ENCODE measurements around the gene CCDC92. TPM values are rescaled to one million over a fixed set of nuclear protein-coding genes. Genes with fewer than 3 reads are reported as not detected.

CCDC92 gene
- polyA plus RNA-seq, 3 donors: 4.4 to 11.6 (median 5.5) TPM

- Histone ChIP-seq H3K27ac (ENCODE audit: low read depth in 1 of 2, low read length in 2 of 2) (no peak overlapping the region), H3K9ac (ENCODE audit: insufficient read depth, low read length, poor library complexity, severe bottlenecking) (no peak overlapping the region), H3K4me2 (replicated peaks; ENCODE audit: extremely low read depth, low read length, poor library complexity, severe bottlenecking) (peak overlapping the region; percentile 43), H3K4me3 (replicated peaks in 1 of 3; ENCODE audit: low read depth in 2 of 3, low read length in 3 of 3) (peak overlapping the region in 1 of 3 experiments; percentile 10), H2AFZ (ENCODE audit: insufficient read depth, low read depth, low read length, poor library complexity, severe bottlenecking) (peak overlapping the region; percentile 30), H3K4me1 (ENCODE audit: control insufficient read depth in 1 of 2, insufficient read depth in 2 of 2, low read length in 2 of 2) (peaks cover 21 to 28% of the 10 kb centered on the region in 2 donors), H3K9me3 (replicated peaks in 1 of 2; ENCODE audit: control insufficient read depth in 1 of 2, insufficient read depth in 1 of 2, low read length in 2 of 2) (no peaks in the 10 kb centered on the region), H4K20me1 (ENCODE audit: insufficient read depth, low read length) (no peaks in the 10 kb centered on the region), H3K79me2 (ENCODE audit: insufficient read depth, low read length) (no peaks in the 10 kb centered on the region), H3K36me3 (replicated peaks in 1 of 2; ENCODE audit: control insufficient read depth in 1 of 2, insufficient read depth in 2 of 2, low read length in 2 of 2) (peaks cover 9 to 22% of the 10 kb centered on the region in 2 donors), H3K27me3 (ENCODE audit: control insufficient read depth in 2 of 2, insufficient read depth in 2 of 2, low read length in 2 of 2) (no peaks in the 10 kb centered on the region)
- DNase-seq: no peak
- H3K36me3 Mint-ChIP-seq: peaks cover 16 to 28% of the 10 kb centered on the region in 2 donors
- TF ChIP-seq CTCF (IDR thresholded peaks at IDR 0.05): no peak
- H3K4me1 Mint-ChIP-seq: peaks cover 25% of the 10 kb centered on the region
- H3K9me3 Mint-ChIP-seq: no peaks in the 10 kb centered on the region
- peaks cover 0 to 2% (median 0%) of the 10 kb centered on the region in 3 donors for H3K27me3 Mint-ChIP-seq (ENCODE audit: low read depth in 3 of 3)
- intact Hi-C loops (cut with micrococcal nuclease): no loop called here
- H3K27ac Mint-ChIP-seq: peak overlapping the region in 2 of 7 donors; percentile 12 to 19
- 67% methylated on average over 6 of the region's 14 CpGs for WGBS (ENCODE audit: insufficient coverage)
- H3K4me3 Mint-ChIP-seq: peak overlapping the region in 1 of 2 donors; percentile 79
Measured at GRCh38 chr12:124006846-124007713, 34.4 kb upstream of the CCDC92 start.

GRCh38 chr12:124006085-124006845 lies 33.6 kb upstream of the CCDC92 start:
- Mint-ChIP-seq H3K36me3 (peaks cover 10 to 20% of the 10 kb centered on the region in 2 donors), H3K9me3 (no peaks in the 10 kb centered on the region), H3K4me3 (peak overlapping the region; percentile 14 to 79), H3K4me1 (peaks cover 25% of the 10 kb centered on the region), H3K27me3 (ENCODE audit: low read depth in 3 of 3) (peaks cover 0 to 2% (median 0%) of the 10 kb centered on the region in 3 donors), H3K27ac (peak overlapping the region in 4 of 7 donors; percentile 20 to 67 (median 55))
- Histone ChIP-seq H3K79me2 (ENCODE audit: insufficient read depth, low read length) (no peaks in the 10 kb centered on the region), H3K4me2 (replicated peaks; ENCODE audit: extremely low read depth, low read length, poor library complexity, severe bottlenecking) (peak overlapping the region; percentile 43), H3K27ac (ENCODE audit: low read depth in 1 of 2, low read length in 2 of 2) (peak overlapping the region in 1 of 2 donors; percentile 24), H3K4me1 (ENCODE audit: control insufficient read depth in 1 of 2, insufficient read depth in 2 of 2, low read length in 2 of 2) (peaks cover 21 to 28% of the 10 kb centered on the region in 2 donors), H3K9me3 (replicated peaks in 1 of 2; ENCODE audit: control insufficient read depth in 1 of 2, insufficient read depth in 1 of 2, low read length in 2 of 2) (no peaks in the 10 kb centered on the region), H3K4me3 (replicated peaks in 1 of 3; ENCODE audit: low read depth in 2 of 3, low read length in 3 of 3) (peak overlapping the region in 1 of 3 experiments; percentile 10), H4K20me1 (ENCODE audit: insufficient read depth, low read length) (no peaks in the 10 kb centered on the region), H3K9ac (ENCODE audit: insufficient read depth, low read length, poor library complexity, severe bottlenecking) (no peak overlapping the region), H3K27me3 (ENCODE audit: control insufficient read depth in 2 of 2, insufficient read depth in 2 of 2, low read length in 2 of 2) (no peaks in the 10 kb centered on the region), H3K36me3 (replicated peaks in 1 of 2; ENCODE audit: control insufficient read depth in 1 of 2, insufficient read depth in 2 of 2, low read length in 2 of 2) (peaks cover 9 to 22% of the 10 kb centered on the region in 2 donors), H2AFZ (ENCODE audit: insufficient read depth, low read depth, low read length, poor library complexity, severe bottlenecking) (peak overlapping the region; percentile 30)
- WGBS (ENCODE audit: insufficient coverage): 20% methylated on average over 5 of the region's 11 CpGs
- intact Hi-C loops (cut with micrococcal nuclease): no loop called here
- DNase-seq: peak; percentile 56 to 71 (median 60)
- TF ChIP-seq CTCF (IDR thresholded peaks at IDR 0.05): no peak

Data from CD14-positive monocyte (primary cell).